Uterine smooth muscle cell (primary cell): ENCODE data around the gene RANBP6. TPM values are rescaled to one million over a fixed set of nuclear protein-coding genes. Genes with fewer than 3 reads are reported as not detected.

Experiments
- total RNA-seq: library from RNA; depleted of rRNA; stranded (reverse); fragments of >200 nt; gene quantifications from 2 replicates; pipeline ENCODE4 v1.2.3, GENCODE V29; 2014

RANBP6 gene
- 33.4 and 43.3 TPM in 2 replicates for total RNA-seq

GRCh38 chr9:6015278-6016157 is at the start of gene RANBP6:
RANBP6 (minus strand) TSS chr9:6015624; CDS start chr9:6015607, 17 bp downstream.

Other genes starting within 250 kb of the RANBP6 start
- 17.6 and 27.6 TPM in 2 replicates for gene ERMP1, start 182.5 kb downstream of the RANBP6 start, total RNA-seq
- gene MLANA, start 124.7 kb downstream of the RANBP6 start, total RNA-seq = not detected in 2 replicates
- gene IL33, start 200.2 kb upstream of the RANBP6 start, total RNA-seq = 24.7 and 44.6 TPM in 2 replicates